NCI-H345 treated with DMSO at 0.1 percent for 48 hours (cell line): ENCODE data around the gene CEP128.

ENCODE experiments used
- DNase-seq: peaks from one replicate; lab custom pipeline; 2025; ENCODE audit not compliant: unreplicated experiment; lab: John Stamatoyannopoulos, UW

CEP128 gene

DNA sequence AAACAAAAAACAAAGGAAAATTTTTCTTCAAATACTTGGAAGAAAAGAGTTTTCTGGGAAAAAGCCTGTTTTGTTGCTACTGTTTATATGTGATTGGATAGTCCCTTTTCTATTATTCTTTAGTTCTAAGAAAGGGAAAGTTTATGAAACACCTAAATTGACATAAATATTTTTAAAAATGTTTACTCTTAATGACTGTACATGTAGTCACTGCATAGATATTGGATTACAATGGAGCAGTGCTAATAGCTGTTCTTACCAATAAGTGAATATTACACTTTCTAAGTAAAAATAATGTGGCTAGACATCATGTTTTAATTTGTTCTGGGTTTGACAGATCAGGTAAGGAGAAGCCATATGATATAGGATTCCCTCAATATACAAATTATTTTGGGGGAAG lies 377.5 kb downstream of the CEP128 start:
- no peak for DNase-seq

DNA sequence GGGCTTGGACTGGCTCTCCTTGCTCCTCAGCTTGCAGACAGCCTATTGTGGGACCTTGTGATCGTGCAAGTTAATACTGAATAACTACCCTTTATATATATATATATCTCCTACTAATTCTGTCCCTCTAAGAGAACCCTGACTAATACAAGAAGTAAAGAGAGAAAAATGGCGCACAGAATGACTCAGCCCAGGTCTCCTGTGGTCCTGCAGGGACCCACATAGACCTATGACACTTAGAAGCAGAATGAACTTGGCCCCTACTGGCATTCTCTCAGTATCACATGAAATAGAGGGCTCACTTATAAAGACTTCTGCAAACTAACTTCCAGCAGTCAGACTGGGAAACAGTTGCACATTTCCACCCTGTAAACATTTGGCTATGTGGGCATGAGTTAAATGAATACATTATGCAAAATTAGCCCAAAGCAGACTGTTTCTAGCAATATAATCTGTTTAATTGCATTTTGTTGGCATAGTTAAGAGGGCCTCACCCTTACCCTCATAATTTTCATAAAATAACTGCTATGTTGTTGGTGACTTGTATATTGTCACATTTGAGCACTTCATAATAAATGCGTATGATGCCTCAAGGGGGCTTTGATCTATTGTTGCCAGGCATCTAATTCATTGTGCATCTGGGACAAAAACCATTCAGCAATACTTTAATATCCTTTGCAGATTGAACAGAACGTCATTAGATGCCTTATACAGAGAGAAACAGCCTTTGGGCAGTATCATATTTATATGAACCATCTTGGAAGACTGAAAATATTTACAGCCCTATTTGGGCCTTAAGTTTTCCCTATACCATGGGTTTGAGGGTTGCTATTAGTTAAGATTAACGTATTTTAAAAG lies 380.5 kb downstream of the CEP128 start:
- no peak for DNase-seq

DNA sequence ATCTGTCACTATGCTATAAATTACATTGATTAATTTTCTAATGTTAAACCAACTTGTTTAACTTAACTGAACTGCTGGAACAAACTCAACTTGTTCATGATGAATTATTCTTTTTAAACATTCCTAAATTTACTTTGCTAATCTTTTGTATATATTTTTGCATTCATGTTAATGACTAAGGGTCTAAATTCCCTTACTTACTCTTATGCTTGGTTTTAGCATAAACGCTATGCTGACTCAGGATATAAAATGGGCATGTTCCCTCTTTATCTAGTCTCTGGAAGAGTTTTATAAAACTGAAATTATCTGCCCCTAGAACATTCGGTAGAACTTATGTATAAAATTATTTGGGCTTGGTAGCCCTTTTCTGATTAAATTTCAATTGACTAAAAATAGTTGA lies 387.4 kb downstream of the CEP128 start:
- DNase-seq = no peak

DNA sequence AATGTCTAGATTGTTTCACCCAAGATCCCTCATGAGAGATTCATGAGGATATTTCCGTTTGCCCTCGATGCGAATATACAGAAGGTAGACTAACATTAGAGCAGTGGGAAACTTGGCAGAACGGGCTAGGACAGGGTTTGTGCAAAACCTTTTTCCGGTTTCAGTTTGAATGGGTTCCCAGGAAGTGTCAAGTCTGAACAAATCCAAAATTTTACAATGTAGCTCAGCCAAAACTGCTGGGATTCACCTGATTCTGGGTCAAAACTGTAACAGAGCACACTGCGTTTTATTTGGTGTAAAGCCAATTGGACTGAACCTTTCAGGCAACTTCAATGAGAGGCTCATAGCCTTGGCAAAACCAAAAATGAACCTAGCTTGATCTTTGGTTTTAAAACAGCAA lies 392.4 kb downstream of the CEP128 start:
- DNase-seq = no peak

DNA sequence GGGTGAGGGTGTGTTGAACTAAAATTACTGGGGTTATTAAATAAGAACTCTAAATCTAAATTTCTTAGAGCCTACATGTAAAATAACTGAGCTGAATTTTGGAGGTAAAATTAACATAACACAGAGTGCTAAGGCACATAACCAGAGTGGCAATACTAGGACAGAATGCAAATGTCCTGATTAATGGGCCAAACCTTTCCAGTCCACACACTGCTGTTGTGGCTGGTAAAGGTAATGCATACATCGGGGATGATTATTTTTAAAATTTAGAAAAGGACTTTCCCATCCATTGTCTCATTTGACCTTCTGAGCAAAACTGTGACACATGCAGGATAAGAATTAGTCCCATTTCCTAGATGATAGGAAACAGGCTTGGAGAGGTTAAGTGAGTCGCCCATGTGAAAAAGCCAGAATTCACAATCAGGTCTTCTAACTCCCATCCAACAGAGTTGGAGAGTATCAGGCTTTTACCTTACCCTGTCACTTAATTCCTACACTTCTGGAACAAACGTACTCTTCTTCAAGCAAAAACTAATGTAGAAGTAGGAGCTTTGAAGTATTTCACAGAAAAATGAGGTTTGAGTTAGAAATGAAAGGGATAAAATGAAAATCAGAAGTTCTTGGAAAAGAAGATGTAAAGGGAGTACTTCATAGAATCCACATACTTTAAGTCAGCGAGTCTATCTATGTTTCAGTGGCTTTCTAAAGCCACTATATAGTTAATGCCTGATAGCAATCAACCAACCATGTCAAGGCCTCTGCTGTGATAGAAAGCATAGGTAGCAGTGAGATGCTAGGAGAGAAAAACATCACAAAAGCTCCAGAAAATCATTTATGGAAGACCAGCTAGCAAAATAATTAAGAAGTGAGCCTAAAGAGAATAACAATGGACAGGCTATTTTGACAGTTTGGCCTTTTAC lies 395.3 kb downstream of the CEP128 start:
- no peak for DNase-seq

DNA sequence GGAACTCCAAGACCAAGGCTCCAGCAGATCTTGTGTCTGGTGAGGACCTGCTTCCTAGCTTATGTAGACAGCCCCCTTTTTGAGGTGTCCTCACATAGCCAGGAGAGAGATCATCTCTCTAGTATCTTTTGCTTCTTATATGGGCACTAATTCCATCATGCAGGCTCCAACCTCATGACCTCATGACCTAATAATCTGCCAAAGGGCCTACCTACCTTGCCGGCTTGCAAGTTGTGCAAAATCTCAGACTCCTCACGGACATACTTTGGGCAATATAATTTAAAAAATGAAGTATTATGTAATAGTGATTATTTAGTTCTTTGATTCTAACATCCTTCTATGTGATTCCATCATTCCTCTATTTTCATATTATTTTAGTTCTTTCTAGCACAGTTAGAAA lies 397.2 kb downstream of the CEP128 start:
- DNase-seq = no peak

DNA sequence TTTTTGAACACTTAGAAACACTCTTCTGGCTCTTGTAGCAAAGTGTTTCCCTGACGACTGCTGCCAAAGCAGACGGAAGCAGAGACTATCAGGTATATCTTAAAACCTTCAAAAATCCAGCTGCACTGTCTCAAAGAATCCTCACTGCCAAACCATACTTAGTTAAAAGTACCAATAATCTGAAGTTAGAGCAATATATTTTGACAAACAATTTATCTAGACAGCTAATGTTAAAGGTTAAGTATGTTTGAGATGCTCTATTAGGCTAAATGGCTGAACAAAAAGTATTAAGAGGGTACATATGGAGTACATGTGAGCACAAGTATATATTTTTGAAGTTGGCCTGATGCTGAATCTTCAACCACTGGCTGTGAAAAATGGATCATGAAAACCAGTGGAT lies 398.3 kb downstream of the CEP128 start:
- no peak for DNase-seq

DNA sequence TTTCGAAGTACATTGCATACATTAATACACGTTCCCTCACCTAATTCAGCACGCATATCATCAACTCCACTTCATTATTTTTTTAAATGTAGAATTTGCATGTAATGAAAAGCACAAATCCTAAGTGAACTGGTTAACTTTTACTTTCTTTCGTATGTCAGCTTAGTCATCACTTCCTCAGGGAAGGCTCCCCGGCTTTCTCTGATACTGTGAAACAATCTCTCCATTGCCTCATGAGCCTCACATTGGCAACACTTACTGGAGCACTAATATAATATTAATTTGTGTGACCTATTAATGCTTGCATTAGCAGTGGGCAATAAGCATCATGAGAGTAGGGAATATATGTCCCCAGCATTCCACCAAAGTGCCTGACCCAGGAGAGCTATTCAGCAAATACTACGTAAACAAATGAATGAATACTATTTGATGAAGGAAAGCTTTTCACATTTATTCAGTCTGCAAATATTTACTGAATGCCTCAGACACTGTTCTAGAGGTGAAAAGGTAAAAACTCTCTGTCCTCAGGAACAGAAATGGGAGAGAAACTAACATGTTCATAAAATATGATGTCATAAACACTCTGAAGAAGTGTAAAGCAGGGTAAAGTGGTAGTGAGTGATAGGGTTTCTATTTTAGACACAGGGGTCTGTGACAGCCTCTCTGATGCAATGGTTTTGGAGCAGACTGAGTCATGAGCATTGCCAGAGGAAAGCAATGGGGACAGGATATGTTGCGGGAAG lies 402.7 kb downstream of the CEP128 start:
- DNase-seq = no peak

DNA sequence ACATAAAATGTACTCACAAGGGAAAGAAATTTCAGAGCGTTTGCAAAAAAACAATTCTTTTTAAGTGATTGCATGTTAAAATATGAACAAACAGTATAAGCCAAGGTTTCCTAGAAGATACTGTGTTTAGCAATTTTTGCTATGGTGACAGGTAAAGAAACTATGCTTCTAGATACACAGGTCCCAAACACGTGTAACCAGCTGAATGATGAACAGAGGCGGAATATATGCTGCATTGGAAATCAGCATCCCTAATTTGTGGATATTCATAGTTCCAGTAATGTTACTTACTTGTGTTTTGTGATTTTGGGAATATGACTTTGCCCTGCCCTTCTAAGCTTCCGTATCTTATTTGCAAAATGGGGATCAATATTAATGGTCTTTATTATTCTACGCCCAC lies 403.9 kb downstream of the CEP128 start:
- DNase-seq = no peak

DNA sequence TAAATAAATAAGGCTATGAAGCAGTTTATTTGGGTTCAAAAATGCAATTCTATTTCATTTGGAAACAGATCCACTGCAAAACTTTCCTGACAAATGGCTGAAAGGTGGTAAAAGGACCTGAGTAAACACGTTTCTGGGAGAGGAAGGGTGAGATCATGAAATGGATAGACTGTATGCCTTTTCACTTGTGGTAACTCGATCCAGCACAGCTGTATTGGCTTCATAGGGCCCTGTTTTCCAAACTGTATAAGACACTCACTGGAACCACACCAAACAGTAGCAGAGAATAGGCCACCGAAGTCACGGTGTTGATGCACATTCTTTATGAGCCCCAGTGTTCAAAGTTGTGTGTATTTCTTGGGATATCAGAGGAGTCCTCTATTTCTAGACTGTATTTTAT lies 405.1 kb downstream of the CEP128 start:
- no peak for DNase-seq

DNA sequence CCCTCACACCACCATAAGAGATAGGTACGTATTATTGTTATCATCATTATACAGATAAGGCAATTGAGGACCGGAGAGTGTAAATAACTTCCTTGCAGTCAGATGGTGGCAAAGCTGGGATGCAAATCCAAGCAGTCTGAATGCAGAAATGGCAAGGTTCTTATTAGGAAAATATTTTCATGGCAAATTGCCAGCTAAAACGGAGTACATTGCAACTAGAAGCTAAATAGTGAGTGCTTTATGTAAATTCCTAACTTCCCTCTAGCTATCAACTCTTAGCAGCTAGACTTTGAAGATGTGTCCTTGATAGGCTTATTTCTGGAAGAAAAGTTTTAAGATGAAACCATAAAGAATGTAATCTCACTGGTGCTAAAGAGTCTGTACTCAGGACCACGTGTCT lies 406.4 kb downstream of the CEP128 start:
- DNase-seq = no peak

DNA sequence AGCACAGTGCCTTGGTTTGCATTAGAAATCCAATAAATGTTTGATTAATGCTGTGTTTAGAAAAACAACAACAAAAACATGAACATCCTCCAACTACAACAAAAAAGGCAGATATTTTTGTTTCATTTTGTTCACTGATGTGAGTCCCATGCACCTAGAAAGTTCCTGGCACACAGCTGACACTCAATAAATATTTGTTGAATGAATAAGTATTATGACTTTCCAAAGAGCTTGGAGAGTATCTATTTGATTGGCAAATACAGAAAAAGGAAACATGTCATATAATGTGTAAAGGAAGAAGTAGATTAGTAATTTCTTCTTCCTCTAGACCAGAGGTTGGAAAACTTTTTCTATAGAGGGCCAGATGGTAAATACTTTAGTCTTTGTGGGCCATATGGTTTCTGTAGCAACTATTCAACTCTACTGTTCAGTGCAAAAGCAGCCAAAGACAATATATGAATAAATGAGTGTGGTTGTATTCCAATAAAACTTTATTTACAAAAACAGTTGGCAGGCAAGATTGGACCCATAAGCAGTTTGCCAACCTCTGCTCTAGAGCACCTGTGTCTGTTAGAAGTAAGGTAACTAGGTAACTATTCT lies 417.9 kb downstream of the CEP128 start:
- DNase-seq = no peak

DNA sequence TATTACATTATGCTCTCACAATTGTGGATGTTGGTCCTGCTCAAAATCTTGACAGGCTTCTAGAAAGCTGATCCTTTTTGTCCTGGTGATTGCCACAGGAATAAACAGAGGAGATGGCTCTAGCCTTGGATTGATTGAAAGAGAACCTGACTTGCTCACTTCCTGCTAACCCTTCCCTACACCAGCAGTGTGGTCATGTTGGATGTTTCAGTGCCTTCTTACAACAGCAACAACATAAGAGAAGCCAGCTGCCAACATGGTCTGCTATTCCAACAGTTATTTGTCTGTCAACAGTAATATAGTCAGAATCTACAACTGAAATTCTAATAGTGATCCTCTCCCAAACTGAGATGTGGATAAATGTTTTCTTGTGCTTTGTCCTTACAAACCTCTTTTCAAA lies 418.6 kb downstream of the CEP128 start:
- DNase-seq = no peak

DNA sequence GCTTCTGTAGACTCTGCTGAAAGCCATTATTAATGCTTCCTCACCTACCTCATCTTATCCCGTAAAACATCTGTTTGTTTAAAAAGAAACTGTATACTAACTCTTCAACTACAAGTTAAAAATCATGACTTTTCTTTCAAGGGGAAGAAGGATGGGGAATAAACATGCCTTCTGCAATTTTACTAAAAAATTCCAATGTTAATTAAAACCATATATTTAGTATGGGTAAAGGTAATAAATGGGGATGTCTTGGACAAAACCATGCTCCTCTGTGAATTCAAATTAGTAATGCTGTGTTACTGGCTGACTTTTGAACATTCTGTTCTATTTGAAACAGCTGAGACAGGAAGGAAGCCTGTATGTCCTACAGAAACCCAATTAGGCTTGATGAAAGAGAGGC lies 419.1 kb downstream of the CEP128 start:
- no peak for DNase-seq

DNA sequence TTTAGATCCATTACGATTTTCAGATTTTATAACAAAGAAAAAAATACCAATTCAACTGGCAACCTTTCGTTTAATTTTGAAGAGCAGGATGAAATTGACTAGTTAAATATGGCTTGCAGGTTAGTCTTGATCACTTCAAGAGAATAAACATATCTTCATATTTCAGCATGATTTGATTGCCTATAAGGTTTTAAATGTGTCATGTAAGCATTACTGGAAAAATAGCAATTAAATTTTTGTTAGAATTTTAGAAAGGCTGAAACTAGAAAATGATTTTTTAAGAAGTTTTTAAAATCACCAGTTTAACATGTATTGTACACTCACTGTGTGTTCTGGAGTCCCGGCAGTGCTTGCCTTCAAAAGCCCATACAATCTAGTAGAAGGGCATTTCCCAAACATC lies 420.1 kb downstream of the CEP128 start:
- DNase-seq = no peak

DNA sequence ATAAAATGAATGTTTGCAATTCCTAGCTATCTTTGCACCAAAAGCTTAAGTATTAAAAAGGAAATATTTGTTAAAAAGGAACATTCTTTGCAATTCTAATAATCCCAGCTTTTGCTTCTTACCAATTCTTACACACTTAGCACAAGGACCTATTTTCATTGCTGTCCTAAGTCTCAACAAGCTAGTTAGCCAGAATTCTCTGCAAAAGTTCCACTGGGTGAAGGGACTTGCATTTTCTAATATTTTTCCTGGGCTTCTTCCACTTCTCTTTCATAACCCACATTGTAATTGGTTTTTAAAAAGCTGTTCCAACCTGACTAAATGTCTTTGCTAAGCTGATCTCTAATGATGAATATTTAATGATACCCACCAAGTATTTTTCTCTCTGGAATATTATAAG lies 422.5 kb downstream of the CEP128 start:
- no peak for DNase-seq

DNA sequence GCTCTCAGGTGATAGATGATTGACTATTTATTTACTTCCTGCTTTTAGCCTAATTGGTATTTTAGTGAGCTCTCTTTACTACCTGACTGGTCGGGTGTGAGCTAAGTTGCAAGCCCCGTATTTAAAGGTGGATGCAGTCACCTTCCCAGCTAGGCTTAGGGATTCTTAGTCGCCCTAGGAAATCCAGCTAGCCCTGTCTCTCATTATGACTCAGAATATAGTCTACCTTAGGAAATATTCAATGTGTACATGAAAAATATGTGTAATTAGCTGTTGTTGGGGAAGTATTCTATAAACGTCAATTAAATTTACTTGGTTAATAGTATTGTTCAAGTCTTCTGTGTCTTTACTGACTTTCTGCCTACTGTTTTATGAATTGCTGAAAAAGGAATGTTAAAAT lies 423.4 kb downstream of the CEP128 start:
- DNase-seq = no peak

DNA sequence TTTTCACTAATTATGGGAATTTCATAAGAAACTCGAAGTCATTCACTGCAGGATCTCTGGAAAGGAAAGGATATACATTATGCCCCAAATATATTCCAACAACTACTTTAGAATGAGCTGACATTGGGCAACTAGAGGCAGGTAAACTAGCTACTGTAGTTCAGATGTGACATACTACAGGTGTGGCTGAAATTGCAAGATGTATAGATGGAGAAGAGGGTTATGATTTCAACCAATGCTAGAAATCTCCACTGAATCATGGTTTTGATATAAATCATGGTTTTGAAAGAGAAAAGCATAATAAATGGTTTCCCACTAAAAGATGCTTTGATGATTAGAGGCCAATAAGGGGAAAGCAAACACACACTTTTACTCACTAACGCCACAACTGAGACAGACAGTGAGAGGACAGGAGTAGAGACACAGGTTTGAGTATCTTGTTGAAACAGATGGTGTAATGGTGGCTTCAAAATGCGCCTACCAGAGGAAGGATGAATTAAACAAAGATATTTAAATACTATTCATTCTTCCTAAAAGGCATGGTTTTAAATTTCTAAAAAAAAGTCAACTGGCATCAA lies 434.2 kb downstream of the CEP128 start:
- DNase-seq = no peak

DNA sequence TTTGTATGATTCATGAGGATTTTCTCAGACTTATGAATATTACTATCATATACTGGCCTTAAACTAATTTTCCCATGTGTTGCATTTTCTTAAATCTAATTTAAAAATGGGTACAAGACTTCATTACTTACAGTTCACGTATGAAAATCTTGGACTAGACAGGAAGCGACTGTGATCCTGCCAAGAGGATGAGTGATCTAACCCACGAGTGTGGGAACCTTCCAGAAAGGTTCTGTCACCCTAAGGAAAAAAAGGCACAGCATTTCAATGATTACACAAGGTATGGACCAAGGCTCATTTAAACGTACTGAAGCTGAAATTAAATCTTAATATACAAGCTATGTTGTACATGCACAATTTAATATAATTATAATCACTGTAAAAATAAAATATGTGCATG lies 436.8 kb downstream of the CEP128 start:
- no peak for DNase-seq

DNA sequence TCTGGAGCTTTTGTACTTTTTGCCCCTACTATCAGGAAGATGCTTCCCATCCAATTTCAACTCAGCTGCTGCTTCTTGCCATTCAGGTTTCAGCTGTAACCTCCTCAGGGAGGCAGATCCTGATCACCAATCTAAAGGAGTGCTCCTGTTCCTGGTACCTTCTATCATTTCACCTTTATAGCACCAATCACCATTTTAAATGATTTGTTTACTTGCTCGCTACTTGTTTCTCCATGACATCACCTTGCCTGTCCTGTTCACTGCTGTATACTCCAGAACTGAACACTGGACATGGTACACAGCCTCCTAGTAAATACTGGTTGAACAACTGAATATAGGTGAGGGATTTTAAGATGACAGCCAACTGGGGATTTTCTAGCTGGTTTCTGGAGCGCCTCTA lies 443.0 kb downstream of the CEP128 start:
- DNase-seq = no peak

DNA sequence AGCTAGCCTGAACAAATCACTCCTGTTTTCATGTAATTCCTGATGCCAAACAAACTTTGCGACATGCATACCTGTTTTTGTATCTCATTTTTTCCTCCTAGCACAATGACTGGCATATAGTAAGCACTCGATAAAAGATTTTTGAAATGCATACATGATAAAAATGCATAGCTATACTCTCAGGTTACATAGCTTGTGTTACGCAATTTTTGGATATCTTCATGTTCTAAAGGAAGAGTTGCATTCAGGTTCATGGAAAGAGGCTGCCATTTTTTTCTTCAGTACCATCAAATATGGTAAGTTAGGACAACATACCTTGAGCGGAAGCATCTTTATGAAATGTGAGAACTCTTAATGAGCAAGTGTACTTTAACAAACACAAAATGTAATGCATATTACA lies 445.4 kb downstream of the CEP128 start:
- DNase-seq = no peak
